Neural progenitor cell (in vitro differentiated cells): Measurements from ENCODE around the gene GRIK3. TPM values are rescaled to one million over a fixed set of nuclear protein-coding genes. Genes with fewer than 3 reads are reported as not detected.

ENCODE experiments used
- DNase-seq: peaks from one replicate; pipeline ENCODE4 v3.0.0-alpha.2; 2016; ENCODE audit warnings: low spot score
- H2AFZ ChIP-seq: fragments of 200-600 bp; sonication (generic); replicated peaks from 2 replicates; pipeline ENCODE4 v1.6.1; 2016; ENCODE audit warnings: antibody characterized with exemption
- H3F3A ChIP-seq: fragments of 200-600 bp; sonication (generic); 2 replicates; pipeline ENCODE4 v1.6.1; 2016; ENCODE audit warnings: antibody characterized with exemption, low read depth
- H3K27ac ChIP-seq: fragments of 200-600 bp; sonication (generic); 2 replicates; pipeline ENCODE4 v1.5.1; 2016; ENCODE audit warnings: mild to moderate bottlenecking
- H3K27me3 ChIP-seq: fragments of 200-600 bp; sonication (generic); 2 replicates; pipeline ENCODE4 v1.6.1; 2016; ENCODE audit warnings: mild to moderate bottlenecking, moderate library complexity
- H3K36me3 ChIP-seq: fragments of 200-600 bp; sonication (generic); 2 replicates; pipeline ENCODE4 v1.5.1; 2016
- H3K4me1 ChIP-seq: fragments of 200-600 bp; sonication (generic); 2 replicates; pipeline ENCODE4 v1.6.1; 2016; ENCODE audit warnings: mixed run types
- H3K4me2 ChIP-seq: fragments of 200-600 bp; sonication (generic); 2 replicates; pipeline ENCODE4 v1.6.1; 2016
- H3K4me3 ChIP-seq: fragments of 200-600 bp; sonication (generic); 2 replicates; pipeline ENCODE4 v1.5.1; 2016
- H3K79me2 ChIP-seq: fragments of 200-600 bp; sonication (generic); 2 replicates; pipeline ENCODE4 v1.6.1; 2016; ENCODE audit warnings: low read depth
- H3K9ac ChIP-seq: fragments of 200-600 bp; sonication (generic); 2 replicates; pipeline ENCODE4 v1.6.1; 2016
- H3K9me3 ChIP-seq: fragments of 200-600 bp; sonication (generic); 2 replicates; pipeline ENCODE4 v1.5.1; 2016; ENCODE audit warnings: low read depth
- H4K20me1 ChIP-seq: fragments of 200-600 bp; sonication (generic); 2 replicates; pipeline ENCODE4 v1.6.1; 2016; ENCODE audit warnings: low read depth
- H3K27ac Mint-ChIP-seq: 3 replicates; pipeline ENCODE4 v1.8.0; 2021; ENCODE audit warnings: mixed read lengths
- H3K27me3 Mint-ChIP-seq: 2 replicates; pipeline ENCODE4 v1.8.0; 2022; ENCODE audit warnings: low read depth, mild to moderate bottlenecking, inconsistent platforms, moderate library complexity, mixed read lengths; ENCODE audit not compliant: insufficient read depth
- H3K36me3 Mint-ChIP-seq: 3 replicates; pipeline ENCODE4 v1.8.0; 2021; ENCODE audit warnings: mixed read lengths
- H3K4me1 Mint-ChIP-seq: 3 replicates; pipeline ENCODE4 v1.8.0; 2021; ENCODE audit warnings: mixed read lengths
- H3K4me3 Mint-ChIP-seq: 3 replicates; pipeline ENCODE4 v1.8.0; 2021; ENCODE audit warnings: mild to moderate bottlenecking, moderate library complexity, mixed read lengths
- H3K9me3 Mint-ChIP-seq: 3 replicates; pipeline ENCODE4 v1.8.0; 2020; ENCODE audit warnings: mixed read lengths
- CTCF ChIP-seq: fragments of 200-600 bp; sonication (generic); IDR thresholded peaks from 2 replicates; pipeline ENCODE4 v1.5.1; 2017; ENCODE audit warnings: antibody characterized with exemption, mild to moderate bottlenecking
- EZH2 ChIP-seq: fragments of 200-600 bp; sonication (generic); IDR thresholded peaks from 2 replicates; pipeline ENCODE4 v1.6.1; 2017; ENCODE audit warnings: antibody characterized with exemption, mild to moderate bottlenecking, moderate library complexity
- EZH2phosphoT487 ChIP-seq: fragments of 200-600 bp; sonication (generic); IDR thresholded peaks from 2 replicates; pipeline ENCODE4 v1.6.1; 2017; ENCODE audit warnings: antibody characterized with exemption
- total RNA-seq: library from RNA; depleted of rRNA; stranded (reverse); fragments of >200 nt; gene quantifications from 2 replicates; pipeline ENCODE4 v1.2.3, GENCODE V29; 2015; ENCODE audit warnings: low replicate concordance

Gene GRIK3
- total RNA-seq, 1 donor from 2014 or later, result 1.7 TPM

GRCh38 chr1:36771660-36772284, 262.5 kb downstream of the GRIK3 start:
- H3K4me3 ChIP-seq, result peak overlapping the region; percentile 6
- peak; percentile 61 for DNase-seq
- H3K27me3 Mint-ChIP-seq, result peaks cover 28% of the 10 kb centered on the region

GRCh38 chr1:36771240-36771639, 263.1 kb downstream of the GRIK3 start:
- Mint-ChIP-seq H3K27ac (no peak overlapping the region), H3K36me3 (no peaks in the 10 kb centered on the region), H3K27me3 (peaks cover 25% of the 10 kb centered on the region), H3K4me1 (peaks cover 32% of the 10 kb centered on the region), H3K4me3 (peak overlapping the region; percentile 50), H3K9me3 (no peaks in the 10 kb centered on the region)
- Histone ChIP-seq H3K4me1 (peaks cover 61% of the 10 kb centered on the region), H3K27ac (peak overlapping the region; percentile 38), H3K4me3 (peak overlapping the region; percentile 6), H3K9ac (no peak overlapping the region), H3K27me3 (no peaks in the 10 kb centered on the region), H3F3A (peaks cover 37% of the 10 kb centered on the region), H3K9me3 (no peaks in the 10 kb centered on the region), H3K36me3 (no peaks in the 10 kb centered on the region), H3K4me2 (peak overlapping the region; percentile 65), H3K79me2 (no peaks in the 10 kb centered on the region), H4K20me1 (no peaks in the 10 kb centered on the region), H2AFZ (no peak overlapping the region)
- TF ChIP-seq EZH2phosphoT487, result no peak
- TF ChIP-seq CTCF, result no peak
- no peak for TF ChIP-seq EZH2
- DNase-seq, result peak; percentile 79

More at GRCh38 chr1:36771660-36772284, 262.5 kb downstream of the GRIK3 start:
- H2AFZ ChIP-seq, result no peak overlapping the region
- peaks cover 31% of the 10 kb centered on the region for H3F3A ChIP-seq
- H4K20me1 ChIP-seq, result no peaks in the 10 kb centered on the region
- H3K4me1 Mint-ChIP-seq, result peaks cover 33% of the 10 kb centered on the region
- no peaks in the 10 kb centered on the region for H3K36me3 Mint-ChIP-seq
- H3K4me2 ChIP-seq, result peak overlapping the region; percentile 65
- no peak overlapping the region for H3K27ac Mint-ChIP-seq
- peaks cover 56% of the 10 kb centered on the region for H3K4me1 ChIP-seq
- peak overlapping the region; percentile 50 for H3K4me3 Mint-ChIP-seq
- H3K9ac ChIP-seq, result no peak overlapping the region
- H3K27ac ChIP-seq, result peak overlapping the region; percentile 38
- H3K79me2 ChIP-seq, result no peaks in the 10 kb centered on the region
- H3K36me3 ChIP-seq, result no peaks in the 10 kb centered on the region
- no peaks in the 10 kb centered on the region for H3K9me3 ChIP-seq
- no peaks in the 10 kb centered on the region for H3K27me3 ChIP-seq
- no peaks in the 10 kb centered on the region for H3K9me3 Mint-ChIP-seq
- TF ChIP-seq EZH2, result no peak
- TF ChIP-seq EZH2phosphoT487, result no peak
- TF ChIP-seq CTCF, result no peak

GRCh38 chr1:36769886-36770830, 264.2 kb downstream of the GRIK3 start:
- no peaks in the 10 kb centered on the region for H3K9me3 ChIP-seq
- H2AFZ ChIP-seq, result no peak overlapping the region
- H3K4me1 ChIP-seq, result peaks cover 65% of the 10 kb centered on the region
- peak overlapping the region; percentile 45 for H3K27ac ChIP-seq
- peak overlapping the region; percentile 65 for H3K4me2 ChIP-seq
- DNase-seq, result no peak
- TF ChIP-seq CTCF (no peak), EZH2phosphoT487 (no peak), EZH2 (no peak)
- Mint-ChIP-seq H3K4me3 (peak overlapping the region; percentile 32), H3K27me3 (peaks cover 24% of the 10 kb centered on the region), H3K36me3 (no peaks in the 10 kb centered on the region), H3K27ac (no peak overlapping the region), H3K4me1 (peaks cover 33% of the 10 kb centered on the region), H3K9me3 (no peaks in the 10 kb centered on the region)
- H3K9ac ChIP-seq, result no peak overlapping the region
- no peaks in the 10 kb centered on the region for H3K36me3 ChIP-seq
- H3K4me3 ChIP-seq, result peak overlapping the region; percentile 6
- H3K27me3 ChIP-seq, result no peaks in the 10 kb centered on the region
- no peaks in the 10 kb centered on the region for H3K79me2 ChIP-seq
- peaks cover 47% of the 10 kb centered on the region for H3F3A ChIP-seq
- H4K20me1 ChIP-seq, result no peaks in the 10 kb centered on the region
